BJ (cell line): Measurements from ENCODE around the gene ABTB1. TPM values are rescaled to one million over a fixed set of nuclear protein-coding genes. Genes with fewer than 3 reads are reported as not detected.
"Not testable (repeated sequence)": the region's sequence is repeated elsewhere in the genome, so short reads cannot be mapped to it uniquely, and the experiment has no call there.

Experiments used
- CTCF ChIA-PET: fragments of 350-600 bp; formaldehyde crosslinking; extraction: SDS; loops from one replicate; lab custom pipeline; 2021; ENCODE audit warnings: antibody characterized with exemption, inconsistent platforms; lab: Yijun Ruan, JAX
- POLR2A ChIA-PET: fragments of 300-600 bp; sonication (Branson Sonifier 250); formaldehyde crosslinking; extraction: SDS; loops from one replicate; lab custom pipeline; 2021; ENCODE audit warnings: antibody characterized with exemption; lab: Charles Lee
- DNase-seq: peaks from one replicate; pipeline ENCODE4 v3.0.0-alpha.2; 2011; ENCODE audit warnings: low read depth
- H3K27me3 ChIP-seq: 2 replicates; pipeline ENCODE4 v1.6.0; 2011; ENCODE audit warnings: low read length; ENCODE audit not compliant: control insufficient read depth, insufficient read depth
- H3K36me3 ChIP-seq: 2 replicates; pipeline ENCODE4 v1.5.1; 2011; ENCODE audit warnings: low read length; ENCODE audit not compliant: control insufficient read depth, insufficient read depth
- H3K4me3 ChIP-seq: 2 replicates; pipeline ENCODE4 v1.5.1; 2011; ENCODE audit warnings: low read depth, mild to moderate bottlenecking, control low read depth, low read length
- CTCF ChIP-seq: IDR thresholded peaks from 2 replicates; pipeline ENCODE4 v1.5.1; 2011; ENCODE audit warnings: low read depth, mild to moderate bottlenecking, control low read depth, inconsistent platforms, low read length, moderate library complexity; ENCODE audit not compliant: insufficient read depth
- polyA plus RNA-seq: library from polyadenylated mRNA; depleted of rRNA; stranded (reverse); fragments of >200 nt; gene quantifications from 2 replicates; pipeline ENCODE4 v1.2.3, GENCODE V29; 2011

ABTB1 gene
- polyA plus RNA-seq, 1 experiment = 46.5 TPM

DNA sequence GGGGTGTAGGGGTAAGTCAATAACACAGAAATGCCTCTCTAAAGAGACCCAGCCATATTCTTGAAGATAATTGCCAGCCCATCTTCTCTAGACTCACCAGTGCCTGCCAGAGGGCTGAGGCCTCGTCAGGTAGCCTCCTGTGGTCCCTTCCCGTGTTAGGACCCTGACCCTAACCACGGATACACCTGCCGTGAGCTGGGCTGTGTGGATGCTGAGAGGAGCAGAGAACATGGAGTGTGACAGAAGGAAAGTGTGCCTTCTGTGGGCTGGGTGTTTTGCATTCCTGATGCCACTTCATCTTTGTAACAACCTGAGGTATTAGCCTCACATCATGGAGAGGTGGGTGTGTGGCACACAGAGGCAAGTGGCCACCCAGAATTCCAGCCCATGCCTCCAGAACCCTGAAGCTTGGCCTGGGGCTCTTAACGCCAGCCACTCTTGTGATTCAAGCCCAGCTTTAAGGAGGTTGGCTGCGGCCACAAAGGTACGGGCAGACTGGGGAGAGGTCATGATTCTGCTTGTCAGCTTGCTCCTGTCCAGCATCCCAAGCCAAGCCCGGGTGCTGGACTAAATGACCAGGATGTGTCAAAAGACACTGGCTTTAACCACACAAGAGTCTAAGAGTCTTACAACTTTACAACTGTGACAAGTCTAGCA is 21.1 kb upstream of the ABTB1 start:
- ChIA-PET CTCF (interaction anchor here (0.6 to 4.1 kb wide), 23 partner anchors 9 to 481 kb away, joined by 3 to 50 read pairs (median 4); no protein-coding TSS in a partner anchor), POLR2A (no interaction called here)
- H3K36me3 ChIP-seq = no peaks in the 10 kb centered on the region
- H3K27me3 ChIP-seq = peaks cover 1% of the 10 kb centered on the region; the same call in 1 of the 2 replicates
- DNase-seq = no peak
- no peak overlapping the region for H3K4me3 ChIP-seq
- TF ChIP-seq CTCF = no peak

- H3K27me3 ChIP-seq = peaks cover 1% of the 10 kb centered on the region; the same call in 1 of the 2 replicates
- no peak overlapping the region for H3K4me3 ChIP-seq
- CTCF ChIA-PET = interaction anchor here (0.6 to 4.1 kb wide), 26 partner anchors 8 to 956 kb away, joined by 3 to 50 read pairs (median 4); partner anchors contain the start of gene MGLL
- DNase-seq = no peak
- H3K36me3 ChIP-seq = no peaks in the 10 kb centered on the region
- POLR2A ChIA-PET = no interaction called here
- peak; percentile 90 for TF ChIP-seq CTCF
Observed at GRCh38 chr3:127652246-127652995, 20.3 kb upstream of the ABTB1 start.

DNA sequence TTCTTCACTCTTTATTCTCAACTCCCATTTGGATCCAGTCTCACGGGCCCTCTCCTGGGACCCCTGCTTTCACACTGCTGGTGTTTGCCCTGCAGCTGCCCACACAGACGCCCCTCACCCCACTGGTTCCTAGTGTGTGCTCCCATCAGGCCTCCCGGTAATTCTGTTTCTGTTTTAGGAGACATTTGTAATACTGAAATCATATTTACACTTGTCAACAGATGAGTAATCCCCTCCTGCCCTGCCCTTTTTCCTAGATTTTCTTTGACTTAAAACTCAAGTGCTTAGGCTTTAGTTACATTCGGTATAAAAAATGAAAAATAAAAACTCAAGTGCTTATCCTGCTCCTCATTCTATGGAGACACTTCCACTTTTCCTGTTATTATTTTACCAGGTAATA is 18.4 kb upstream of the ABTB1 start:
- CTCF ChIA-PET = interaction anchor here (1.4 to 1.5 kb wide), 2 partner anchors 166 to 317 kb away, joined by 3 to 6 read pairs; no protein-coding TSS in a partner anchor
- no peak for TF ChIP-seq CTCF
- DNase-seq = no peak

DNA sequence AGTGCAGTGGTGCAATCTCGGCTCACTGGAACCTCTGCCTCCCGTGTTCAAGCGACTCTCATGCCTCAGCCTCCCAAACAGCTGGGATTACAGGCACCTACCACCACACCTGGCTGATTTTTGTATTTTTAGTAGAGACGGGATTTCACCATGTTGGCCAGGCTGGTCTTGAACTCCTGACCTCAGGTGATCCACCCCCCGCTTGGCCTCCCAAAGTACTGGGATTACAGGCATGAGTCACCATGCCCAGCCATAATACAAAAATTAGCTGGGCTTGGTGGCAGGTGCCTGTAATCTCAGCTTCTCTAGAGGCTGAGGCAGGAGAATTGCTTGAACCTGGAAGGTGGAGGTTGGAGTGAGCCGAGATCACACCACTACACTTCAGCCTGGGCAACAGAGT is 17.8 kb upstream of the ABTB1 start:
- H3K36me3 ChIP-seq, DNase-seq, POLR2A ChIA-PET, H3K4me3 ChIP-seq, H3K27me3 ChIP-seq: not testable (repeated sequence)
- CTCF ChIA-PET = interaction anchor here (0.9 to 1.5 kb wide), 4 partner anchors 14 to 316 kb away, joined by 3 to 6 read pairs (median 3); no protein-coding TSS in a partner anchor

More for the DNA sequence above, 18.4 kb upstream of the ABTB1 start:
- POLR2A ChIA-PET = no interaction called here
- H3K36me3 ChIP-seq = no peaks in the 10 kb centered on the region
- peaks cover 1% of the 10 kb centered on the region; the same call in 1 of the 2 replicates for H3K27me3 ChIP-seq
- H3K4me3 ChIP-seq = no peak overlapping the region

- no peak for TF ChIP-seq CTCF
- CTCF ChIA-PET = interaction anchor here (0.9 to 1.5 kb wide), 4 partner anchors 13 to 315 kb away, joined by 3 to 6 read pairs (median 3); no protein-coding TSS in a partner anchor
- Histone ChIP-seq H3K4me3 (no peak overlapping the region), H3K36me3 (no peaks in the 10 kb centered on the region), H3K27me3 (peaks cover 1% of the 10 kb centered on the region; the same call in 1 of the 2 replicates)
- POLR2A ChIA-PET = no interaction called here
- DNase-seq = peak; percentile 46
Observed at GRCh38 chr3:127655641-127656040, 17.1 kb upstream of the ABTB1 start.
